OCI-M1 (cell line): ENCODE results near the gene R3HDM2.

Source experiments
- DNase-seq: peaks from one replicate; lab custom pipeline; 2025; lab: John Stamatoyannopoulos, UW

The R3HDM2 gene

DNA sequence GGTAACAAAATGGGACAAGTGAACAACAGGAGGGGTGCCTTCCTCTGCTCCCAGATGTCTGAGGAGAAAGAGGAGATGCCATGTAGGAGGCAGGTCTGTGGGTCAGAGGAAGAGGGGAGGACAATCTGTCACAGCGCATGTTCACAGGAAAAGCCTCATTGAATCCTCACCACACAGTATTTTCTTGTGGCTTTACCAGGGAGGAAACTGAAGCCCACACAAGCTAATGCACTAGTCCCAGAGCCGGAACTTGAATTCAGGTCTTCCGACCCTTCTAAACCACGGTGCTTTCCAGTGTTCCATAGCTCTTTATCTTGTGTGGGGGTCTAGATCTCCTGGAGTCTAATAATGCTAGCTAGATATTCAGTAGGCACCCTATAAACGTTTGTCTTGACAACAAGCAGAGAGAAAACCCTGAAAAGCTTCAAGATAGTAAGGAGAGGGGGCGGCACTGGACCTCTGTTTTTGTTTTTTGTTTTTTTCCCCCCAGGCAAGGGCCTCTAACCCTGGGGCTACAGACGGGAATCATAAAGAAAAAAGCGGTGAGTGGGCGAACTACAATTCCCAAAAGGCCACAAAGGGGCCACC lies 201.7 kb downstream of the R3HDM2 start:
- DNase-seq, result peak; percentile 76

DNA sequence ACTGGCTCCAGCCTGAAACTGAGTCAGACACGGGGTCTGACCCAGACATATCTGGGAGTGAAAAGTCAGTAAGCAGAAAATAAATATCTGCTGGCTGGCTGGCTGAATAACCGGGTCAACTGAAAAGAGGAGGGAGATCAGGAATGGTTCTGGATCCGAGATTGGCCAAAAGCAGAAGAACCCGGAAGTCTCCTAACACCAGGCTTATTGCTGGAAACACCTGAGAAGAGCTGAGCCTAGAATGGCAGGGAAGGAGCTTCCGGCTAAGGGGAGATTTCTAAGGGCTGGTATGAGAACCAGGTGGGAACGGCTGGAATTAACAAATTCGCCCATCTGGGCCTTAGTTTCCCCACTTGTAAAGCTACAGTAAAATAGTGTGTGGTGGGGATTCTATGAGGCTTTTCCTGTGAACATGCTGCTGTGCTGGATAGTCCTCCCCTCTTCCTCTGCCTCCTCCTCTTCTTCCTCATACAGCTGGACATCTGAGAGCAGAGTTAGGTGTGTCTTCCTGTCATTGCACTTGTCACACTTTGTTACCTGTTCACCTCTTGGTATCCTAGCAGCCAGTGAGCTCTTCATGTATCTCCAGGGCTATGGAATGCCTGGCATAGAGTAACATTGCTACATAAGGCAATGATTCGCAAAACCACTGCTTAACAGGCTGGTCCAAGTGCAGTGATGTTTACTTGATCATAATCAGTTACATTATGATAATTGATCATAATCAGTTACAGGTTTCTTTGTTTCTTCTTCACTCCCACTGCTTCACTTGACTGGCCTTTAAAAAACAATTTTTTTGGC lies 203.3 kb downstream of the R3HDM2 start:
- DNase-seq, result no peak

DNA sequence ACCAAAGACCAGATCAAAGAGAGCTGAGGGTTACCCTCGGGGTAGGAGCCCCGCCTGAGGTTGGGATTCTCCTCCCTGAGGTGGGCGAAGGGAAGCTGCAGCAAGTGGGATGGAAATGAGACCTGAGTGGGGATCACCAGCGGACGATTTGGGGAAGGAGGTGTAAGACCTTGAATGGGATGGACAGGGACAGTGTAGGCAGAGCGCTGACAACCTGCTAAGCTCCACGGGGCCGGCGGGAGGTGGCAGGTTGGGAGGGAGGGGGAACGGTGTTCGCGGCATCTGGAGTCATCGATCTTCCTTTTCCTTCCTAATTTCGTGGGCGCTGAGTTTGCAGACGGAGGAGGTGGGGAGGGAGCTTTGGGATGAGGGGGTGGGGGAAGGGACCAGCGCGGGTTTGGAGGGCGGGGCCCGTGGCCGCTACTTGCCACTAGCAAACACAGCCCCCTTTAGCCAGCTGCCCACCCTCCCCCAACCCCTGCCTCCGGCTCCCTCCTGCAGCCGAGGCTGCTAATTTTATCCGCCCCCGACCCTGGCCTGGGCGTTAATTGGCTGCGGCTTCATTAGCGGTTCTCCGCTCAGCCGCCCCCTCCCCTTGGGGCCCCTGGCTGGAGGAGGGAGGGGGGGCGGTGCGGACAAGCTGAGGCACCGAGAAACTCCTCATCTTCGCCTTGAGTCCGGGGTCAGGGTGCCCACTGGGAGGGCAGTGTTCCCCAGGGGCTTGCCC lies 204.1 kb downstream of the R3HDM2 start:
- DNase-seq, result no peak

DNA sequence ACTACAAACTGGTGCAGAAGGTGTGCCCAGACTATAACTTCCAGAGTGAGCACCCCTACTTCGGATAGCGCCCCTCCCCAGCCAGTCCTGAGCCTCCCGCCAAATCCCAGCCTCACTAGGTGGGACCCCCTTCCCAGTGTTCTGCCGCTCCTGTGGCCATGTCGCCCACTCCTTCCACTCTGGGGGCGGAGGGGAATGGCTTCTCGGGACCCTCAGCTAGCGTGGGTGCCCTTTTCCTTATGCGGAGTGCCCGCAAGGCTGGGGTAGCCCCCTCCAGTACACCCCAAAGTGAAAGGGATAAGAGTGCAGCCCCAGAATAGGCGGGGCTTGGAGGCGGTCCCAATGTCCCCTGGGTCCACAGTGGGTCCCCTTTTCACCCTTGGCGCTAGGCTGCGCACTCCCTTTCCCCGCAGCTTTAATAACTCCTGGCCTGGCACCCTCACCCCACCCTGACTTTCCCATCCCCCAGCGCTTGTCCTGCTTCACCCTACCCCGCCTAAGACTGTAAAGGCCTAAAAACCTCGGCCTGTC lies 205.1 kb downstream of the R3HDM2 start:
- no peak for DNase-seq

DNA sequence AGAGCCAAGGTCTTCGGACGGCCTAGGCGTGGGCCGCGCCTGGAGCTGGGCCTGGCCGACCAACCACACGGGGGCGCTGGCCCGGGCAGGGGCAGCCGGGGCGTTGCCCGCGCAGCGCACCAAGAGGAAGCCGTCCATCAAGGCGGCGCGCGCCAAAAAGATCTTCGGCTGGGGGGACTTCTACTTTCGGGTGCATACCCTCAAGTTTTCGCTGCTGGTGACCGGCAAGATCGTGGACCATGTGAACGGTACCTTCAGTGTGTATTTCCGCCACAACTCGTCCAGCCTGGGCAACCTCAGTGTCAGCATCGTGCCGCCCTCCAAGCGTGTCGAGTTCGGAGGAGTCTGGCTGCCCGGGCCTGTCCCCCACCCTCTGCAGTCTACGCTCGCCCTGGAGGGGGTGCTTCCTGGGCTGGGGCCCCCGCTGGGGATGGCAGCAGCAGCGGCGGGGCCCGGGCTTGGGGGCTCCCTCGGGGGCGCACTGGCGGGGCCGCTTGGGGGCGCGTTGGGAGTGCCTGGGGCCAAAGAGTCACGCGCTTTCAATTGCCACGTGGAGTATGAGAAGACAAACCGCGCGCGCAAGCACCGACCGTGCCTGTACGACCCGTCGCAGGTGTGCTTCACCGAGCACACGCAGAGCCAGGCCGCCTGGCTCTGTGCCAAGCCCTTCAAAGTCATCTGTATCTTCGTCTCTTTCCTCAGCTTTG lies 205.7 kb downstream of the R3HDM2 start:
- DNase-seq, result peak; percentile 65

DNA sequence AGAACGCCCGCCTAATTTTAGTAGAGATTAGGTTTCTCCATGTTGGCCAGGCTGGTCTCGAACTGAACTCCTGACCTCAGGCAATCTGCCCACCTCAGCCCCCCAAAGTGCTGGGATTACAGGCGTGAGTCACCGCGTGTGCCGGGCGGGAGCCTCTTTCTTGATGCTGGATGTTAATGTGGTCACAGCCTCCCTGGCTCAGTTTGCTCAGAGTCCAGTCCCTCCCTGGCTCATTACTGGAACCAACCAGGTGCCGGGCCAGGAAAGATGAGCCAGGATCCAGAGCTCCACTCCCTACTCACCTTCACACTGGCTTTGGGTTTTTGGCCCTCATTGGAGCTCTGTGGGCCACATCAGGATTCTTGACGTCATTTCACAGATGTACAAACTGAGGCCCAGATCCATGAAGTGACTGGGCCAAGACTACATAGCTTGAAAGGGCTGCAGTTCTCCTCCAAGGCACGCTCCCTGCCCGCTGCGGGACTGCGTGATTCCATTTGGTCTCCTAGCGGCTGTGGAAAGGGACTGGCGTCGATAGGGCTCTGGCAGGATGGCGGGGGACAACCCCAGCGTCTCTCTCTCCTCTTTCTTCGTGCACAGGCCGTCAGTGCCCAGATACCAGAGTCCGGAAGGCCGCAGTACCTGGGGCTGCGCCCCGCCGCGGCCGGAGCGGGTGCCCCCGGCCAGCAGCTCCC lies 206.4 kb downstream of the R3HDM2 start:
- DNase-seq, result no peak

DNA sequence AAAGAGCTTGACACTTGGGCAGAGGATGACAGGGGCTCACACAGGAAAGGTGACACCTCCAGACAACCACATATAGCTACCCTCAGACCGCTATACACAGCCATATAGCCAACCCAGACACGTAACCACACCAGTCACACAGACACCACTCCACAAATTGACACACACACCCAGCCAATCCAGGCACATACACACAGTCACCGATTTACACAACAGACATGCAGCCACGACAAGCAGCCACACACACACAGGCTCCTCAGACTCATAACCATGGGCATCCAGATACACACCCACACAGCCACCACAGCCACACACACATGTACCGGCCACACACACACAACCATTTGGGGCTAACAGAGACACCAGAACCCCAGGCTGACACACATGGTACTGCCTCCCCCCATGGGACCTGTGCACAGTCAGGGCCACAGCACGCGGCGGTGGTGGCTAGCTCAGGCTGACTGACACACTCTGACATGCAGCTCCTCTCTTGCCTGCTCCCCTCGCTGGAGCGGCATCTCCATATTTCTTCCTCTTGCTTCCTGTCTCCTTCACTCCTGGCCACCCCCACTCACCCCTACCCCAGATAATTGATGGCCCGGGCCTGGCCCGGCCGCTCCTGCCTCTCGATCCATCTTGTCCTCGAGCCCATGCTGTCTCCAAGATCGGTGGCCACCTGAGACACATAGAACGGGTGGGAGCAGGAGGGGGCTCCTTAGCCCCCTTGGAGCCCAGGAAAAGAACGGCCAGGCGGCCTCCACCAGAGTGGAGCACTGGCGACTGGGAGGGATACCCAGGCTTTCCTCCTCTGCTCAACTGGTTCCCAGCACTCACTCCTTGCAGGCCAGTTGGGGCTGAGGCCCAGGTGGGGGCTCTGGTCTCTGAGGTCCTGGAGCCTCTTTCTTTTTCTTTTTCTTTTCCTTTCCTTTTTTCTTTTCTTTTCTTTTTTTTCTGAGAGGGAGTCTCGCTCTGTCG lies 207.4 kb downstream of the R3HDM2 start:
- no peak for DNase-seq

DNA sequence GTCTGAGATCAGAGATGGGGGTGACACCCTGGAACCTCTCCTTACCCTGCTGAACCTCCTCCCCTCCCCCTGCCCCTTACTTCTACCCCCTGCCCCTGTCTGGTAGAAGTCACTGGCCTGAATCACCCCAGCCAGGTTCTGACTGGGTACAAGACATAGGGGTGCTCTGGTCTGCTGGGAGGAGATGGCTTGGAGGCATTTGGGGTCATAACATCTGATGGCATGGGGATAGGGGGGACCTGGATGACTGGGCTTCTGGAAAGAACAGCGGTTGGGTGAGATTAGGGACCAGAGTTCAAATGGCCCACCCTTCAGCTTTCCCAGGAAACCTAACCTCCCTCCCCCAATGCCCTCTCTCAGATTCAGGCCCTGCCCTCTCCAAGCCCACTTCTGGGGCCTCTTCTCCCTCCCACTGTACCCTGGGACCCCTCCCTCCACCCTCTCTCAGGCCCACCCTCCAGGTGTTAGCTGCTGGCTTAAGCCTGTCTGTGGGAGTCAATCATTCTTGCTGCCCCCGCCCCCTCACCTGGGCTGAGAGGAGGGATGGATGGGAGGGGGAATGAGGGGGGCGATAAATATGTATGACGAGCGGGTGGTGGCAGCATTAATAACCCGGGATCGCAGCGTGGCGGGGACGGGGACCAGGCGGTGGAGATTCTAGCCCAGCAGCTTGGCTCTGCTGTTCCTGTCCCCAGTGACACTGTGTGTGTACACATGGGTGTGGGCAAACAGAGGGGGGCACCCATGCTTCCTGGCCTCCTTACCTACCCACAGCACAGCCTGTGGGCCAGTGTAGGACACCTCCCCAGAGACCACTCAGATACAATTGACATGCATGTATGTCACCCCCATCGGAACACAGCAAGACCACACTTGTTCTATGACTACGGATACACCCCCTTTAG lies 208.3 kb downstream of the R3HDM2 start:
- no peak for DNase-seq

DNA sequence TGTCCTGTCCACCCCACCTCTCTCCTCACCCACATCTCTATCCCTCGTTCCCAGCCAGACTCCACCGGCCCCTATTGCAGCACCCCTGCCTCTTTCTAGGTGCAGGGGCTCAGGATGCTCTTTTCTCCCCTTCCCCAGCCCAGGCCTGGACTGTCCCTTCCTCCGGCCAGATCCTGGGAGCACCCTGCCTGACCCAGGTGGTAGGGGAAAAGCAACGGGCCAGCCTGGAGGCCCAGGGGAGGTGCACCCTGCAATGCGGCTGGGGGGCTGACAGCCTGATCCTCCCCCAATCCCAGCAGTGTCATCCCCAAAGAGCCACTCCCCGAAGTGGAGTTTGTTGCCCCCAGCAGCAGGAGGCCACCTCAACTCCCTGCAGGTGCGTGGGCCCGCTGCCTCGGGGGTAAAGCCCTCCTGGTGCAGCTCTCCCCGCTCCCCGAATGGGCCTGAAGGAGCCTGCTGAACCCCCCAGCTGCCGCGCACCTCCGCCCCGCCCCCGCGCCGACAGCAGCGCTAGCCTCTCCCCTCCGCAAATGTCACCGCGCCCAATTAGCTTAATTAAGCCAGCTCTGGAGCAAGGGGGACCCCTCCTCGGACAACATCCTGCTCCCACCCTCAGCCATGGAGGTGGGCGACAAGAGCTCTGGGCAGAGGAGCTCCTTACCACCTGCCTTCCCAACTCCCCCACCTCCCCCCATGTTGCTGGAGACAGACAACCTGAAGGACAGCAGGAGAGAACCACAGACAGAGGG lies 209.5 kb downstream of the R3HDM2 start:
- DNase-seq, result no peak

DNA sequence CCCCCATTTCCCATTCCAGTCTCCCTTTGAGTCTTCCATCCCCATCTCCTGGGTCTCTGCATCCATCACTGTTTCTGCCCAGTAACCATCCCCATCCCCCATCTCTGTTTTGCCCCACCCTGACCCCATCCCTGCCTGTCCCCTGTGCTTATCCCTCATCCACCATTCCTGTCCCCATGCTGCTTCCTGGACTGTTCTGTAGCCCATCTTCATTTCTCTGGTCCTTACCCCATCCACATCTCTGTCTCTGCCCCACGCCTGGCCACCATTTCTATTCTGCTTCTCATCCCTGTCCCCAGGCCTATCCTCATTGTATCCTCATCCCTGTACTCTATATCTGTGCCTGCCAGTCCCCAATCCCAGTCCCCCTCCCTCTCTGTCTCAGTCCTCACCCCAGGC lies 210.1 kb downstream of the R3HDM2 start:
- DNase-seq, result no peak

DNA sequence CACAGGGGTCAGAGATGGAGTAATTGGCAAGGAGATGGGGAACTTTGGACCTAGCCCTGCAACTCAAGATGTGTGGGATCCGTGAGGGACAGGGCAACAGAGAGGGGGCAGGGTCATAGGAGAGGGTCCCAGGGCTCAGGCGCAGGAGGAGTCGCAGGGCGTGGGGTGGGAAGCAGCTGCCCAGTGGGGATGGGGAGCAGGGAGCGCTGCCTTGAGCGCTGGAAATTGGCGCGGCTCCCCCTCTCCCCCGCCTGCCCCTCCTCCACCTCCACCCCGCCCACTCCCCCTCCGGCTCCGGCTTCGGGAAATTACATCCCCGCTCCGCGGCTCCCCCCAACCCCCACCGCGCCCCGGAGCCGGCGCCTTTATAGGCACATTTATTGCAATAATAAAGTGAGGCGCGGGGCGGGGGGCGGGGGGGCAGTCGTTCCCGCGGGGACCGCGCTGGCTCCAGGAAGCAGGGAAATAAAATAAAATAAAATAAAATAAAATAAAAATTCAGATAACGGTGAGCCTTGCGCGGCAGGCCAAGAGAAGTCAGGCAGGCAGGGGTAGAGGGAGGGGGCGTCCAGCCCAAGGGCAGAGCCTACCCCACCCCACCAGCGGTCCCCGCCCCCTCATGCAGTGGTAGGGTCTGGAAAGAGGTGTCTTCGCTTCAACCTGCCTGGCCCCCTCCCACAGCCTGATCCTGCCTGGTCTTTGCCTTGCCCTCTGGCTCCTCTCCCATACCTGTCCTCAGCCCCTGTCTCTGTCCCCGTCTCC lies 210.7 kb downstream of the R3HDM2 start:
- DNase-seq, result no peak

DNA sequence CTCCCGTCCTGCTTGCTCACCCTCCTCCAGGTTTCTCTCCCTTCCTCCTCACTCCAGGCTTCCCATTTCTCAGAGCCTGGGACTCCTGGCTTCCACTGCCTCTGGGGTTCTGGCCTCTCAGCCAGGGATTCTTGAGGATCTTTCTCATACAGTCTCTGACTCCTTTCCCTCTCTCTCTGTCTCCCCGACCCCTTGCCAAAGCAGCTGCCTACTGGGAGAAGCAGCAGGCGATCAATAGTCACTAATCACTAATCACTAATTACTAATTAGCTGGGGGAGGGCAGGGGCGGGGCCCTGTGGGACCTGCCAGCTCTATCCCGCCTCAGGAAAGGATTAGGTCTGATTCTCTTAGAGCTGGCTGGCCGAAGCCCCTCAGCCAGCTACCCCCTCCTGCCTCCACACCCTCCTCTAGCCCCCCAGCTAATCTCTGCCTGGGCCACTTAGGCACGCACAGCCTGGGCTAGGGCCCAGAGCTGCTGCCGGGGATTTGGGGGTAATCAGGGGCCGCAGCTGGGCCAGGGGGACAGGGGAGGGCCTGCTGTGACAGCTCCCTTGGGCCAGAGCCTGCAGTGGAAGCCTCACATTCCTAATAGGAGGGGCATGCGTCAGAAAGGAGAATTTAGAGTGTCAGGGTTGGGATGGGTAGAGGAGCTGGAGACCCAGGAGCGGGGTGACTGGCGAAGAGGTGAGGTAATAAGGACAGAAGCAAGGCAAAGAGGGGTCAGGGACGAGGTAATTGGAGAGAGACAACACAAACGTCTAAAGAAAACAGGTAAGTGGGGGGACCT lies 211.4 kb downstream of the R3HDM2 start:
- no peak for DNase-seq

DNA sequence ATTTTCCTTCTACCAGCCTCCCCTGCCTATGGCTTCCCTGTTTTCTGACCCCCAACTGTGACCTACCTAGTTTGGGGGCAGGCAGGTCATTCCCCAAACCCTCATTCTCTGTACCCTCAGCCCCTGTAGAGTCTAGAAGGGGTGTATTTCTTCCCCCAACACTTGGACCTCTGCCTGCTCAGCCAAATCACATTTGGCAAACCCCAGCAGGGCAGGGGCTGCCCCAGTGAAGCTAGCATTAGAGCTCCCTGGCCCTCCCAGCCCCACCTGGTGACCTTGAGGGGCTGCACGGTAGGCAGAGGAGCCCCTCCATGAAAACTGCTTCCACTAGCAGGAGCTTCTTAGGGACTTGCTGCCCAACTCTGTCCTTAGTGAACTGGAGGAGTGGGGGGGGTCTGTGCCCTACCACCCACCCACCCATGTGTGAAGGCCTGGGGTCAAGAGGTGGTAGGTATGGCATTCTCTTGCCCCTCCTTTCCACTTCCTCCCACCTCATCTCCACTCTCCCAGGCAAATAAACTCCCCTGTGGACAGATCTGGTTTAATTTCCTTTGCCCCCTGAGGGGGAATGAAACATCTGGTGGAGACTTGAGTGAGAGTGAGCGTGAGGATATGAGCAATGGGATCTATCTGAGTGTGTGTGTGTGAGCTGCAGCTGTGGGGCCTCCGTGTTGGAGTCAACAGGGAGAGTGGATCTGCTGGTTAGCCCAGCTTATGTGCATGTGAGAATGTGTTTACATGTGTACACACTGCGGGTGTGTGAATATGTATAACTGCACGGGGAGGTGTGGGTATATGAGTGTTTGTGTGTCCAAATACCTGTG lies 212.6 kb downstream of the R3HDM2 start:
- no peak for DNase-seq

DNA sequence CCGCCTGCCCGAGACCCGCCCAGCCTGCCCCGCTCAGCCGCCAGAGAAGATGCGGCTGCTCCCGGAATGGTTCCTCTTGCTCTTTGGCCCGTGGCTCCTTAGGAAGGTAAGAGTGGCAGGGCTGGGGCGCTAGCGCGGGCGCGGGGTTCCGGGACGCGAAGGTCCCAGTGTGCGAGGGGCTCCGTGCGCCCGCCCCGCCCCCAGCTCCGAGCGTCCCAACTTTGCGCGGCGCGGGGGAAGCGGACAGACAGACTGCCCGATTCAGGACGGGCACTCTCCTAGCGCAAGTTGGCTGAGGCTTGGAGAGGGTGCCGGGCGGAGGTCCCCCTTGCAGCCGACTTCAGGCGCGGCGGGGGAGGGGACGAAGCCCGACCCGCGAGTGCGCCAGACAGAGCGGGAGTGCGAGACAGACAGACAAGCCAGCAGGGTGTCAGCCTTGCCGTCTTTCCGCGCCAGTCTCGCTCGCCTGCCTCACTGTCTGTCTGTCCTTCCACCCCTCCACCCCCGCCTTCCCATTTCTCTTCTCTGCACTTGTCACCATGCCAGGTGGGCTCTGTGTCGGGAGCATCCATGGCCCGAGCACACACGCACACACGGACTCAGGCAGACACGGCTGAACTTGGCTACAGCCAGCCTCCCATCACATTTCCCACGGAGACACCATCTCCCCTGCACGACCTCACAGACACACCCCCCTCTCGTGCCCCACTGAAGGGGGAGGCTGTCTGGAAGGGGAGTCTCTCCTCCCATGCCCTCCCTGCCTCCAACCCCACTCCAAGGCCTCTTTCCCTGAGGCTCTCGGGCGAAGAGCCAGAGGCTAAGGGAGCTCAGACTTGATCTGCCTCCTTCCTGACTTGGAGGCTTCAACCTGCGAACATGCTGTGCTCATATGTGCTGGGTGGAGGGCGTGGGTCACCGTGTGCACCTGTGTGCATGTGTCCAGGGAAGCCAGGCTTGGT lies 213.6 kb downstream of the R3HDM2 start:
- no peak for DNase-seq
